Inflammatory macrophage treated with lipopolysaccharide for 1 hour (primary cell): ENCODE results near the gene GAK.
"Not testable (repeated sequence)": the region's sequence is repeated elsewhere in the genome, so short reads cannot be mapped to it uniquely, and the experiment has no call there.

Experiments used
- DNase-seq, 2 donors: peaks; one replicate each; pipeline ENCODE4 v3.0.0-alpha.2; 2020 to 2022

GAK gene

GRCh38 chr4:931960-932712 lies at the start of gene GAK, which contains the start of gene TMEM175:
GAK (minus strand) TSS chr4:932316; CDS start chr4:932187, 129 bp downstream.
TMEM175 (plus strand) TSS chr4:932460; CDS start chr4:947740, 15,280 bp downstream.
- peak; percentile 95 to 97 for DNase-seq

DNA sequence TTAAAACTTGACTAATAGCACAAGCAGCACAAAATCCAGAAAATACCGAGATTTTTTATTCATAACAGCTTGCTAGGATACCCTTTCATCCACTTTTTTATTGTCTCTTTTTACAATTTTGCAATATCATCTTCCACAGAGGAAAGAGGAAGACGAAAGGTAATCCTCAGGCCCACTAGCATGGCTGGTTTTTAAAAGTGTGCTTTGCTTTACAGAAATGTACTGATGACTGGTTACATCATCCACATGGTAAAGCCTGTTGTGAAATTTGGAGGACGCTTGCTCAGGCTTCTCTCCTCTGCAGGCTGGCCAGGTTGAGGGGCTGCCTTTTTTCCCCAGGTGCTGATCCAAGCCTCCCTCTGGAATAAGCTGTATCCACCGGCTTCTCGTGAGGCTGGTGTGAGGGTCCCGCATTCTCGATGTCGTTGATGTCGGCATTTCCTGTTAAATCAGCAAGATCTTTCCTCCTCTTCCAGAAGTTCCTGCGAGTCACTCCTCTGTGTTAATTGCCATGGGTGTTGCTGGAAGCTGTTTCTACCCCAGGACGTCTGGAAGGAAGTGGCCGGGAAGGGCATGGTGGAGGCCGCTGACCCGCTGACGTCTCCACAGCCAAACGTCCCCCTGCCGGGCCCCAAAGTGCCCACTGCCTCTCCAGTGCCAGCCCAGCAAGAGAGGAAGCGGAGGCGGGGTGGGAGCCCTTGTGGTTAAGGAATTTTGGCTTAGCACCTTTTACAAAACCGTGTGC lies 47.0 kb upstream of the GAK start:
- peak; percentile 67 to 78 for DNase-seq

GRCh38 chr4:976016-976415 lies 43.9 kb upstream of the GAK start:
- DNase-seq, result not testable (repeated sequence)

DNA sequence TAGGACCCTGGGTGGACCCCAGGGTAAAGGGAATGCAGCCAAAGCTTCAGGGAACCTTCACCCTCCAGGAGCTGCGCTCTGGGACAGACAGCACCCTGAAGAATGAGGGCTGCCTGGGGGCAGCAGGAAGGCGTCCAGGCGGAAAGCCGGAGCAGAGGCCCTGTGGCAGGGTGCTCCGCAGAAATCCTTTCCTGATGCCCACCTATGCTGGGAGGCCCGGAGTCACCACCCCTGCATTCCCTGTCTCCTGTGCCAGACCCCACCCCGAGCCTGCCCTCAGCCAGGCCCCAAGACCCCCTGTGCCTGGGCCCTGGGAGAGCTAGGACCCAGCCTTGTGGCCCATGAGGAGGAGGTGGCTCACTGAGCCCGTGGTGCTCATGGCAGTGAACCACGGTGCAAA lies 42.6 kb upstream of the GAK start:
- no peak for DNase-seq

- peak; percentile 86 to 94 for DNase-seq
Measured at GRCh38 chr4:973431-974397, 41.6 kb upstream of the GAK start, which contains the start of gene DGKQ. DGKQ (minus strand) TSS chr4:973569; CDS start chr4:973482, 87 bp downstream.

- peak in 1 of 2 donors; percentile 8 for DNase-seq
Measured at GRCh38 chr4:972651-973424, 40.7 kb upstream of the GAK start.

DNA sequence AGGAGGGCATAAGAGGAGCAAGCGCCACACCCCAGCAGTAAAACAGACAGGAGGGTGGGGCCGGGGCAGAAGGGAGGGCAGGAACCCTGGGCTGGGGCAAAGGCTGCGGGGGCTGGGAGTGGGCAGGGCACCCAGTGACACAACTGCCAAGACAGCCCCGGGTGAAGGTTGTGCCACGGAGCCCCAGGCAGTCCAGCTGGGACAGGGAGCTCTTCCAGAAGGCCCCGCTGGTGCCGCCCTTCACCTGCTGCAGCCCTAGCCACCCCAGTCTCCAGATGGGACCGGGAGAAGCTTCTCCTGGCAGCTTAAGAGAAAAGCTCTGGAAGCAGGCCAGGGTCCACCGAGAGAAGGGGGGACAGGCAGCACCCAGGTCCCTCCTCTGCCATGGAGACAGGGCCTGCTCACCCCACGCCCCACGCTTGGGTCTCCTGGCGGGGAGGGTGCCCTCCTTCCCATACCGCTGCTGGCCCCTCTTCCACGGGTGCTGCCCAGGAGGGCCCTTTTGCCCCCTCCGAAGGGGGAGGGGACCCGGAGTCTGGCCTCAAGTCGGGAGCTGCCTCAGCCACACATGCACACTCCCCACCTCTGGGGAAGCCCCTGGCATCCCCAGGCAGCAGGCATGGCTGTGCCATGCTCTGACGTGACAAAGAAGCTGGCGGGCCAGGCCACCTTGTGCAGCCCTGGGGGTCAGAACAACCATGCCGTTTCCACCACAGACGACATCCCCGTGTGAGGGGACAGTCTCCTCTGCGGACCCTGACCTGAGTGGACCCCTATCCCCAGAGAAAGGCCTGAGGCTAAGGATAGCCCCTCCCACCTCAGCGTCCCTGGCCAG lies 39.8 kb upstream of the GAK start:
- DNase-seq, result no peak

GRCh38 chr4:970854-971520 lies 38.9 kb upstream of the GAK start:
- no peak for DNase-seq

DNA sequence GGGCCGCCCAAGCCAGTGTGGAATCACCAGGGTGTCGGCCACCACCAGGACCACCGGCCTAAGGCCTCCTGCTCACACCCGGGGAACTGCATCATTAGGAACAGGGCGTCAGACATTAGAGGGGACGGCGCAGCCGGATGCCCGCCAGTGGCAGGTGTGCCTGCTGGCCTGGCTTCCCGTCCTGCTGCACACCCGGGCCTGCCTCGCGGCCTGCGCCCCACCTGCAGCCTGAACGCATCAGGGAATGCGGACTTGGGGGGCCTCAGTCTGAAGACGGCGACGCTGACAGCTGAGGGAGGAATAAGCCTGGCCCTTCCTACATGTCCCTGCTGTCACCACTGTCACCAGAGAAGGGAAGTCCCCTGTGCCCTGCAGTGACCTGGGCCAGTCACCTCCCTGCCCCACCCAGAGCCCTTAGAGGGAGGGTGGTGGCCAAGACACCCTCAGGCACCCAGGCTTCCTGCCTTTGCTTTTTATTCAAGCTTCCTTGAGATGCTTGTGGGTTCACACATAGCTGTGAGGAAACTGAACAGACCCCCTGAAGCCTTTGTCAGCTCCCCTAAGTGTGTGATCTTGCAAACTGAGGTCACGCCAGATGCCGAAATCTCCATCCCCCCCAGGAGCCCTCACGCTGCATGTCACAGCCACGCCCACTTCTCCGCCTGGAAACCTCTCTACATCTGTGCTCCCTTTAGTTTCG lies 38.1 kb upstream of the GAK start:
- peak in 1 of 2 donors; percentile 25 for DNase-seq

DNA sequence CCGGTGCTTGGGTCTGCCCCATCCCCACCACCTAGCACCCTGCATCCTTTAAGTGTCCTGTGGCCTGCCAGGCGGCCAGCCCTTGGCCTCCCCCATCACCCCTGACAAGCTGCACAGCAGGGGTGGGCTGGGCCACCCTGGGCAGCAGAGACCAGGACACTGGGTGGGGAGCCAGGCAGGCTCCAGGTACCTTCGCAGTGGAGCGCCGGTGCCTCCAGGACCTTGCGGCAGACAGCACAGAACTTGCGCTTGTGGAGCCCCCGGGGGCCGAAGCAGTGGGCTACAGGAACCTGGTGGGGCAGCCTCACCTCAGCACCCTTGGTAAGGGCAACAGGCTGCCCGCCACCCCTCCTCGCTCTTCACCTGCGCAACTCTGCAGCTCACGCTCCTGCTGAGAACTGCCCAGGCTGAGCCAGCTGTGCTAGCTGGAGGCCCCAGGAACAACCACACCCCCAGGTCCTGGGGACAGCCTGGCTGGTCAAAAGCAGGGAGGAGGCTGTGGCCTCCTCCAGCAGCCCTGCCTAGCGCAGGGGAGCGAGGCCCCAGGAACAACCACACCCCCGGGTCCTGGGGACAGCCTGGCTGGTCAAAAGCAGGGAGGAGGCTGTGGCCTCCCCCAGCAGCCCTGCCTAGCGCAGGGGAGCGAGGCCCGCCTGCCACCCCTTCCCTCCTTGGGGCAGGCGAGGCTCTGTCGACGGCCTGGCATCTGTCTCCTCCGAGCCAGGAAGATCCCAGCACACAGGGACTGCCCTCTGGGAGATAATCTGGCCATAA lies 36.7 kb upstream of the GAK start:
- no peak for DNase-seq

DNA sequence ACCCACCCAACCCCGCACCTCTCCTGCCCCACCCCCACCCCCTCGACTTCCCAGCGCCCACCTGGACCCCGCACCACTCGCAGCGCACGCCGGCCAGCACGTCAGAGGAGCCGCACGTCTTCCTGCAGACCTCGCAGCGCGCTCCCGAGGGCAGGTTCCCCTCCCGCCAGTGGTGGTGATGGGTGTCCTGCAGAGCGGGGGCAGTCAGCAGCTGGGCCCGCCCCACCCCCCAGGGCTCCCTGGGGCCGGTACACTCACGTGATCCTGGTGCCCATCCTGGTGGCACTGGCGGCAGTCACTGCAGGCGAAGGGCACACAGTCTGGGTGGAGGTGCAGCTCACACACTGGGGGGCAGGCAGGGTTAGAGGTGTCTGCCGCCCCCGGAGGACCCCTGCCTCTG lies 36.1 kb upstream of the GAK start:
- no peak for DNase-seq

- no peak for DNase-seq
Measured at GRCh38 chr4:967113-968104, 35.3 kb upstream of the GAK start.

DNA sequence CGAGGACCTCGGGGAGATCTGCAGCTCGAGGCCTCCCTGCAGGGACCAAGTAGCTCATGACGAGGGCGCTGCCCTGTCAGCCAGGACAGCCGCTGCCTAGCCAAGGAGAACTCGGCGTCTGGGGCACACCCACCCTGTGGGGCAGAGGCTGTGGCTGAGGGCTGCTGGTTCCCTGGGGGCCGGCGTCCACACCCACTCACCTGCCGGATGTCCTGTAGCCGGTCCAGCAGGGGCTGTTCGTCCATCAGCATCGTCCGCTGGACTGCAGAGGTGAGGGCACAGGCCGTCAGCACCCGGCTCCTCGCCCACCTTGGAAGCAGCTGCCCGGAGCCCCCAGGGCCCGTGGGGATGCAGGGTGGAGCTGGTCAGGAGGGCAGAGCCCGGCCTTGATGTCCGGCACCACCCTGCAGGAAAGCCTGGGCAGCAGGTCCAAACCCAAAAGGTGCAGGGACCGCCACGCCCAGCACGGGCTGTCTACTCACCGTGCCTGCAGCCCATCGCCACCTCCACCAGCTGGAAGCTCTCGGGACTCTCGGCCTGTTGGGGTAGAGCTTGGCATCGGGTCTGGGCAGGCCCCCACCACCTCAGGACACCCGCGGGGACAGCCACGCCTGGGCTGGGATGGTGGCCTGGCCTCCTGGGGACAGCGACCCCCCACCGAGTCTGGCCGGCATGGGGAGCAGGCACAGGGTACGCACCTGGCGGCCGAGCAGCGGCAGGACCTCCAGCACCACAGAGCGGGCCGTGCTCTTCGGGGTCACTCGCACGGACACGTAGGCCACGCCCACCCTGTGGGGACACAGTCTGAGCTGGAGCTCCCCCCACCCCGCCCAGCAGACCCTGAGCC lies 34.4 kb upstream of the GAK start:
- no peak for DNase-seq

DNA sequence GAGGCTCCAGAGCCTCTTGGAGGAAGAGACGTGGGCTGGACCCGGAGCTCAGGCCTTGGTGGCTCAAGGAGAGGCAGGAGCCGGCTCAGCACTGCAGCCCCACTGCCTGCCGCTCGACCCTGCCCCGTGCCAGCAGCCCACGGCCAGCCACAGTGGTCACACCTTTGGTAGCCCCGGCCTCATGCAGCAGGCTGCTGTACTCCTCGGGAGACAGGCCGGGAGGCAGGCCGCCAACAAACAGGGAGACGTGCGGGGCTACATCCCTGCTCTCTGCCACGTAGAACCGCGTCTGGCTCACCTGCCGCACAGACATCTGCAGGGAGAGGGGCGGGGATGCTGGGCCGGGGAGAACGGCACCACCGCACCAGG lies 33.6 kb upstream of the GAK start:
- DNase-seq, result no peak

DNA sequence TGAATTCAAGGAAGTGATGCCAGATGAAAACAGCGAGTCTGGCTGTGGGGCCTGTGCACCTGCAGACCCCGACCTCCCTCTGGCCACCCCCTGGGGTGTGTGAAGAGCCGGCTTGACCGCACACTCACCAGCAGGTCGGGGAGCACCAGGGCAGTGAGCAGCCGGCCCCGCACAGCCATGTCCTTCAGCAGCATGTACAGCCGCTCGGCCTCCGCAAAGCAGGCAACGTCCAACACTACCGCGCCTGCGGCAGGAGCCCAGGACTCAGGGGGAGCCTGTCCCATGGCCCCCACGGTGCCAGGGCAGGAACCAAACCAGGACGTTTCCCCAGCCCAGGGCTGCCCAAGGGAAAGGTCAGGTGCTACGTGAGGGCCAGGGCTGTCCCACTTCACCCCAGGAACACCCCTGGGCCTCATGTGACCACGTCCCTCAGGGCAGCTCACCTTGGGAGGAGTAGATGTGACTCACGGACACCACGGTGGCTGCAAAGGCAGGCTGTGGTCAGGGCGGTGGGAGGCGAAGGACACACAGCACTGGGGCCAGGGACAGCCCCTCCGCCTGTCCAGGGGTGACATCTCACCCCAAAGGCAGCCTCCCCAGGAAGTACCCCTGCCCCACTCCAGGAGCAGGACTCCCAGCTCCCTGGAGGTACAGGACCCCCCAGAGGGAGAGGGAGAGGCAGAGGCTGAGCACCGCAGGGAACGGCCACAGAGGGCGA lies 33.1 kb upstream of the GAK start:
- DNase-seq, result no peak

GRCh38 chr4:964346-965025 lies 32.4 kb upstream of the GAK start:
- DNase-seq, result no peak
